SK-N-SH treated with all-trans-retinoic acid at 6 μM for 48 hours (cell line): ENCODE data around the gene PAK2.

Experiments used
- ATAC-seq: fragments of 200-7000 bp; cut with Tn5 transposase; 3 replicates; pipeline ENCODE4 v1.9.1; 2020; ENCODE audit warnings: mild to moderate bottlenecking, moderate library complexity
- BACH2 ChIP-seq: fragments of 250-450 bp; sonication (Bioruptor Pico); IDR thresholded peaks from 2 replicates; pipeline ENCODE4 v1.9.0; 2021; ENCODE audit warnings: mild to moderate bottlenecking, borderline replicate concordance
- CSDC2 ChIP-seq: fragments of 250-450 bp; sonication (Bioruptor Pico); IDR thresholded peaks from 2 replicates; pipeline ENCODE4 v1.5.0; 2020; ENCODE audit warnings: mild to moderate bottlenecking, moderate library complexity
- GLIS3 ChIP-seq: fragments of 250-450 bp; sonication (Bioruptor Pico); IDR thresholded peaks from 2 replicates; pipeline ENCODE4 v1.5.0; 2020; ENCODE audit warnings: mild to moderate bottlenecking, moderate library complexity
- ISL1 ChIP-seq: fragments of 250-450 bp; sonication (Bioruptor Pico); IDR thresholded peaks from 2 replicates; pipeline ENCODE4 v2.1.2; 2022; ENCODE audit warnings: mild to moderate bottlenecking, moderate library complexity
- OSR1 ChIP-seq: fragments of 250-450 bp; sonication (Bioruptor Pico); IDR thresholded peaks from 2 replicates; pipeline ENCODE4 v1.8.0; 2022; ENCODE audit warnings: moderate library complexity, mild to moderate bottlenecking, inconsistent platforms
- PPARA ChIP-seq: fragments of 250-450 bp; sonication (Bioruptor Pico); IDR thresholded peaks from 2 replicates; pipeline ENCODE4 v1.5.0; 2020; ENCODE audit warnings: mild to moderate bottlenecking, borderline replicate concordance
- SNAI2 ChIP-seq: fragments of 250-450 bp; sonication (Bioruptor Pico); IDR thresholded peaks from 2 replicates; pipeline ENCODE4 v1.5.0; 2020; ENCODE audit warnings: mild to moderate bottlenecking, moderate library complexity
- TCF4 ChIP-seq: fragments of 250-450 bp; sonication (Bioruptor Pico); IDR thresholded peaks from 2 replicates; pipeline ENCODE4 v1.8.0; 2021; ENCODE audit warnings: mild to moderate bottlenecking, moderate library complexity, borderline replicate concordance
- TOX ChIP-seq: fragments of 250-450 bp; sonication (Bioruptor Pico); IDR thresholded peaks from 2 replicates; pipeline ENCODE4 v1.8.0; 2021; ENCODE audit warnings: mild to moderate bottlenecking, moderate library complexity, borderline replicate concordance
- ZC3H10 ChIP-seq: fragments of 250-450 bp; sonication (Bioruptor Pico); IDR thresholded peaks from 2 replicates; pipeline ENCODE4 v1.5.1; 2021; ENCODE audit warnings: mild to moderate bottlenecking, moderate library complexity
- ZFP3 ChIP-seq: fragments of 250-450 bp; sonication (Bioruptor Pico); IDR thresholded peaks from 2 replicates; pipeline ENCODE4 v1.5.0; 2020; ENCODE audit warnings: mild to moderate bottlenecking, moderate library complexity
- ZFP30 ChIP-seq: fragments of 450-650 bp; formaldehyde crosslinking; IDR thresholded peaks from 2 replicates; pipeline ENCODE4 v1.5.0; 2022; ENCODE audit warnings: mild to moderate bottlenecking, moderate library complexity
- ZNF565 ChIP-seq: fragments of 450-650 bp; formaldehyde crosslinking; conservative IDR thresholded peaks from 2 replicates; pipeline ENCODE4 v1.5.0; 2020; ENCODE audit warnings: low read depth, mild to moderate bottlenecking, moderate library complexity
- ZNF70 ChIP-seq: fragments of 450-650 bp; formaldehyde crosslinking; IDR thresholded peaks from 2 replicates; pipeline ENCODE4 v1.5.0; 2020; ENCODE audit warnings: mild to moderate bottlenecking, moderate library complexity
- ZNF8 ChIP-seq: fragments of 450-650 bp; formaldehyde crosslinking; IDR thresholded peaks from 2 replicates; pipeline ENCODE4 v1.5.0; 2020; ENCODE audit warnings: mild to moderate bottlenecking, moderate library complexity
- TF ChIP-seq, protein P1 (sequence below): fragments of 250-450 bp; sonication (Bioruptor Pico); IDR thresholded peaks from 2 replicates; pipeline ENCODE4 v1.8.0; 2021; ENCODE audit warnings: low read depth, mild to moderate bottlenecking, moderate library complexity, borderline replicate concordance
- TF ChIP-seq, protein P2 (sequence below): fragments of 250-450 bp; sonication (Bioruptor Pico); IDR thresholded peaks from 2 replicates; pipeline ENCODE4 v1.8.0; 2020; ENCODE audit warnings: mild to moderate bottlenecking, moderate library complexity, borderline replicate concordance
- TF ChIP-seq, protein P3 (sequence below): fragments of 250-450 bp; sonication (Bioruptor Pico); IDR thresholded peaks from 2 replicates; pipeline ENCODE4 v1.5.0; 2020; ENCODE audit warnings: mild to moderate bottlenecking, moderate library complexity
- TF ChIP-seq, protein P4 (sequence below): fragments of 250-450 bp; sonication (Bioruptor Pico); IDR thresholded peaks from 2 replicates; pipeline ENCODE4 v1.5.1; 2020; ENCODE audit warnings: low read depth, mild to moderate bottlenecking, moderate library complexity
- TF ChIP-seq, protein P5 (sequence below): fragments of 250-450 bp; sonication (Bioruptor Pico); IDR thresholded peaks from 2 replicates; pipeline ENCODE4 v1.5.1; 2021; ENCODE audit warnings: mild to moderate bottlenecking, moderate library complexity

Gene PAK2

DNA sequence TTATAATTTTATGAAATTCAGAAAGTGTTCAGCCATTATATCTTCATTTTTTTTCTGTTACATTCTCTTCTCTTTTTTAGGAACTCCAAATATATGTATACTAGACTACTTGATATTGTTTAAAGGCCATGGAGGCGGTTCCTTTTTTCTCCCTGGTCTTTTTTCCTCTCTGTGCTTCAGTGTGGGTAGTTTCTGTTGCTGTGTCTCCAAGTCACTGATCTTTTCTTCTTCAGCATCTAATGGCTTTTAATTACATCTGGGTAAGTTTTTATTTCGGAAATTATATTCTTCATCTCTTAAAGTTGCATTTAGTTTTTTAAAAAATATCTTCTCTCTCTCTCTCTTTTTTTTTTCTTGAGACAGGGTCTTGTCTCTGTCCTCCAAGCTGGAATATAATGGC lies 18.6 kb upstream of the PAK2 start:
- no peak for ATAC-seq
- TF ChIP-seq, protein P1, sequence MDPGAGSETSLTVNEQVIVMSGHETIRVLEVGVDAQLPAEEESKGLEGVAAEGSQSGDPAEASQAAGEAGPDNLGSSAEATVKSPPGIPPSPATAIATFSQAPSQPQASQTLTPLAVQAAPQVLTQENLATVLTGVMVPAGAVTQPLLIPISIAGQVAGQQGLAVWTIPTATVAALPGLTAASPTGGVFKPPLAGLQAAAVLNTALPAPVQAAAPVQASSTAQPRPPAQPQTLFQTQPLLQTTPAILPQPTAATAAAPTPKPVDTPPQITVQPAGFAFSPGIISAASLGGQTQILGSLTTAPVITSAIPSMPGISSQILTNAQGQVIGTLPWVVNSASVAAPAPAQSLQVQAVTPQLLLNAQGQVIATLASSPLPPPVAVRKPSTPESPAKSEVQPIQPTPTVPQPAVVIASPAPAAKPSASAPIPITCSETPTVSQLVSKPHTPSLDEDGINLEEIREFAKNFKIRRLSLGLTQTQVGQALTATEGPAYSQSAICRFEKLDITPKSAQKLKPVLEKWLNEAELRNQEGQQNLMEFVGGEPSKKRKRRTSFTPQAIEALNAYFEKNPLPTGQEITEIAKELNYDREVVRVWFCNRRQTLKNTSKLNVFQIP (CRISPR knock-in tag): no peak
- TF ChIP-seq ZFP30 (CRISPR knock-in tag) (peak; percentile 94), ZFP3 (CRISPR knock-in tag) (no peak)

DNA sequence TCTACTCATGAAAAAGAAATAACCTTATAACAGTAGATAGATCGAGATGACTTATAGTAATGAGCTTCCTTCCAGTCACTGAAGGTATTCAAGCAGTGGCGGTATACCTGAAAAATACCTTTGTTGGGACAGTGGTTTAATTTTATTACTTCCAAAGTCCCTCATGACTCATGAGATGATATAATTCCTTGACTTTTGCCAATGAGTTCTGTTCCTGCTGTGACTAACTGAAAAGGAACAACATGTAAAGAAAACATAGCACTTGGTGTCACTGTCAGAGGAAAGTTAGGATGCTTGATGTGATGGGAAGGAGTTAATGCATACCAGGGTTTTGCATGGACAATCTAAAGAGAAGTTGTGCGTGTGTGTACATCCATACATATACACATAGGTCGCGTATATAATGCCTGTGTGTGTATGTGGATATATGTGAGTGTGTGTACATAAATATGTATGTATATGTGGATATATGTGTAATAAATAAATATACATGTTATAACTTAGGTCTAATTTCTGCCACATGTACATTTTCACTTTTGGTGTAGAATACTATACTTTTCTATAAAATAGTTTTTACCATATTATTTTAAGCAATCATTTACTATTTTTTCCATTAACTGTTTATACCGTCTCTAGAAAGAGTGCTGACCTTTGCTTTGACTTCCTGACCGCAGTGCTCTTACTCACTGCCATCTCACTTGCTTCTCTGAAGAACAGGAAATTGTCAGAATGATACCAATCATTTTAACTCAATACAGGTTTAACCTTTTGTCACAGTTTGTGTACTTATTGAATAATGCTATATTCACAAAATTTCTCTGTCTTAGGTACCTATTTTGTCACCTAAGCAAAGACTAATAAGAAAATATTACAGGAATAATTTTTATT lies 12.6 kb upstream of the PAK2 start:
- no peak for ATAC-seq
- TF ChIP-seq TCF4 (CRISPR knock-in tag): no peak
- no peak for TF ChIP-seq ISL1 (CRISPR knock-in tag)
- no peak for TF ChIP-seq OSR1 (CRISPR knock-in tag)
- TF ChIP-seq GLIS3: no peak
- TF ChIP-seq SNAI2 (CRISPR knock-in tag): no peak
- TF ChIP-seq, protein P2, sequence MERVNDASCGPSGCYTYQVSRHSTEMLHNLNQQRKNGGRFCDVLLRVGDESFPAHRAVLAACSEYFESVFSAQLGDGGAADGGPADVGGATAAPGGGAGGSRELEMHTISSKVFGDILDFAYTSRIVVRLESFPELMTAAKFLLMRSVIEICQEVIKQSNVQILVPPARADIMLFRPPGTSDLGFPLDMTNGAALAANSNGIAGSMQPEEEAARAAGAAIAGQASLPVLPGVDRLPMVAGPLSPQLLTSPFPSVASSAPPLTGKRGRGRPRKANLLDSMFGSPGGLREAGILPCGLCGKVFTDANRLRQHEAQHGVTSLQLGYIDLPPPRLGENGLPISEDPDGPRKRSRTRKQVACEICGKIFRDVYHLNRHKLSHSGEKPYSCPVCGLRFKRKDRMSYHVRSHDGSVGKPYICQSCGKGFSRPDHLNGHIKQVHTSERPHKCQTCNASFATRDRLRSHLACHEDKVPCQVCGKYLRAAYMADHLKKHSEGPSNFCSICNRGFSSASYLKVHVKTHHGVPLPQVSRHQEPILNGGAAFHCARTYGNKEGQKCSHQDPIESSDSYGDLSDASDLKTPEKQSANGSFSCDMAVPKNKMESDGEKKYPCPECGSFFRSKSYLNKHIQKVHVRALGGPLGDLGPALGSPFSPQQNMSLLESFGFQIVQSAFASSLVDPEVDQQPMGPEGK: no peak
- TF ChIP-seq ZC3H10 (CRISPR knock-in tag): no peak
- no peak for TF ChIP-seq BACH2
- TF ChIP-seq, protein P3, sequence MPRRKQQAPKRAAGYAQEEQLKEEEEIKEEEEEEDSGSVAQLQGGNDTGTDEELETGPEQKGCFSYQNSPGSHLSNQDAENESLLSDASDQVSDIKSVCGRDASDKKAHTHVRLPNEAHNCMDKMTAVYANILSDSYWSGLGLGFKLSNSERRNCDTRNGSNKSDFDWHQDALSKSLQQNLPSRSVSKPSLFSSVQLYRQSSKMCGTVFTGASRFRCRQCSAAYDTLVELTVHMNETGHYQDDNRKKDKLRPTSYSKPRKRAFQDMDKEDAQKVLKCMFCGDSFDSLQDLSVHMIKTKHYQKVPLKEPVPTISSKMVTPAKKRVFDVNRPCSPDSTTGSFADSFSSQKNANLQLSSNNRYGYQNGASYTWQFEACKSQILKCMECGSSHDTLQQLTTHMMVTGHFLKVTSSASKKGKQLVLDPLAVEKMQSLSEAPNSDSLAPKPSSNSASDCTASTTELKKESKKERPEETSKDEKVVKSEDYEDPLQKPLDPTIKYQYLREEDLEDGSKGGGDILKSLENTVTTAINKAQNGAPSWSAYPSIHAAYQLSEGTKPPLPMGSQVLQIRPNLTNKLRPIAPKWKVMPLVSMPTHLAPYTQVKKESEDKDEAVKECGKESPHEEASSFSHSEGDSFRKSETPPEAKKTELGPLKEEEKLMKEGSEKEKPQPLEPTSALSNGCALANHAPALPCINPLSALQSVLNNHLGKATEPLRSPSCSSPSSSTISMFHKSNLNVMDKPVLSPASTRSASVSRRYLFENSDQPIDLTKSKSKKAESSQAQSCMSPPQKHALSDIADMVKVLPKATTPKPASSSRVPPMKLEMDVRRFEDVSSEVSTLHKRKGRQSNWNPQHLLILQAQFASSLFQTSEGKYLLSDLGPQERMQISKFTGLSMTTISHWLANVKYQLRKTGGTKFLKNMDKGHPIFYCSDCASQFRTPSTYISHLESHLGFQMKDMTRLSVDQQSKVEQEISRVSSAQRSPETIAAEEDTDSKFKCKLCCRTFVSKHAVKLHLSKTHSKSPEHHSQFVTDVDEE (CRISPR knock-in tag): no peak
- TF ChIP-seq PPARA: no peak
- TF ChIP-seq, protein P4, sequence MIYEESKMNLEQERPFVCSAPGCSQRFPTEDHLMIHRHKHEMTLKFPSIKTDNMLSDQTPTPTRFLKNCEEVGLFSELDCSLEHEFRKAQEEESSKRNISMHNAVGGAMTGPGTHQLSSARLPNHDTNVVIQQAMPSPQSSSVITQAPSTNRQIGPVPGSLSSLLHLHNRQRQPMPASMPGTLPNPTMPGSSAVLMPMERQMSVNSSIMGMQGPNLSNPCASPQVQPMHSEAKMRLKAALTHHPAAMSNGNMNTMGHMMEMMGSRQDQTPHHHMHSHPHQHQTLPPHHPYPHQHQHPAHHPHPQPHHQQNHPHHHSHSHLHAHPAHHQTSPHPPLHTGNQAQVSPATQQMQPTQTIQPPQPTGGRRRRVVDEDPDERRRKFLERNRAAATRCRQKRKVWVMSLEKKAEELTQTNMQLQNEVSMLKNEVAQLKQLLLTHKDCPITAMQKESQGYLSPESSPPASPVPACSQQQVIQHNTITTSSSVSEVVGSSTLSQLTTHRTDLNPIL (CRISPR knock-in tag): no peak
- TF ChIP-seq ZFP30 (CRISPR knock-in tag): no peak
- no peak for TF ChIP-seq ZNF565 (CRISPR knock-in tag)
- no peak for TF ChIP-seq ZNF70 (CRISPR knock-in tag)
- no peak for TF ChIP-seq CSDC2 (CRISPR knock-in tag)

DNA sequence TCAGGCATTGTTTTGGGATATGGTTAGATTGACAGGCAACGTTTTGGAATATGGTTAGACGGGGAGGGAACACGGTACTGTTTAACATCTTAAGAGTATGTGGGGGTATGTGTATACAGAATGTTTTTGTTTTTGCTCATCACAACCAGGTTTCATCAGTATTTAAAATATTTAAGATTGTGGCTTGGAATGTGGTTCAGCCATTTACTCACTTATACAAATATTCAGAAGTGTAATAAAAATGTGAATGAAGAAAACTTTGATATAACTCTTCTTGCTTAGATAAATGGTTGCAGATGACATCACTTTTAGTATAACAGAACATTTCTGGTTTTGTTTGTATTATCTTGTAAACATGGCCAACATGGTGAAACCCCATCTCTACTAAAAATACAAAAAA lies 3.9 kb upstream of the PAK2 start:
- no peak for ATAC-seq
- no peak for TF ChIP-seq TOX
- TF ChIP-seq ZNF8 (CRISPR knock-in tag): no peak
- TF ChIP-seq CSDC2 (CRISPR knock-in tag): no peak
- TF ChIP-seq, protein P2: no peak
- no peak for TF ChIP-seq TCF4 (CRISPR knock-in tag)
- TF ChIP-seq, protein P4 (CRISPR knock-in tag): no peak
- TF ChIP-seq, protein P5, sequence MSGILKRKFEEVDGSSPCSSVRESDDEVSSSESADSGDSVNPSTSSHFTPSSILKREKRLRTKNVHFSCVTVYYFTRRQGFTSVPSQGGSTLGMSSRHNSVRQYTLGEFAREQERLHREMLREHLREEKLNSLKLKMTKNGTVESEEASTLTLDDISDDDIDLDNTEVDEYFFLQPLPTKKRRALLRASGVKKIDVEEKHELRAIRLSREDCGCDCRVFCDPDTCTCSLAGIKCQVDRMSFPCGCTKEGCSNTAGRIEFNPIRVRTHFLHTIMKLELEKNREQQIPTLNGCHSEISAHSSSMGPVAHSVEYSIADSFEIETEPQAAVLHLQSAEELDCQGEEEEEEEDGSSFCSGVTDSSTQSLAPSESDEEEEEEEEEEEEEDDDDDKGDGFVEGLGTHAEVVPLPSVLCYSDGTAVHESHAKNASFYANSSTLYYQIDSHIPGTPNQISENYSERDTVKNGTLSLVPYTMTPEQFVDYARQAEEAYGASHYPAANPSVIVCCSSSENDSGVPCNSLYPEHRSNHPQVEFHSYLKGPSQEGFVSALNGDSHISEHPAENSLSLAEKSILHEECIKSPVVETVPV (CRISPR knock-in tag): no peak
- TF ChIP-seq, protein P3 (CRISPR knock-in tag): no peak
